Subcutaneous preadipocyte (primary cell): ENCODE data around the gene SPAG17. TPM values are rescaled to one million over a fixed set of nuclear protein-coding genes. Genes with fewer than 3 reads are reported as not detected.

Source experiments
- total RNA-seq: library from RNA; depleted of rRNA; stranded (reverse); fragments of >200 nt; gene quantifications from 2 replicates; pipeline ENCODE4 v1.2.3, GENCODE V29; 2012

SPAG17 gene
- not detected in 2 replicates for total RNA-seq

GRCh38 chr1:118185084-118185832 lies at the start of gene SPAG17:
Gene SPAG17, minus strand, starts transcription at chr1:118185228. Its CDS starts 71 bp downstream, at chr1:118185157.

GRCh38 chr1:117929343-117930172 lies 255.5 kb downstream of the SPAG17 start, which contains the start of the genes GDAP2 and WDR3:
Gene GDAP2, minus strand, starts transcription at chr1:117929621. Its CDS starts 9,264 bp downstream, at chr1:117920357.
Gene WDR3, plus strand, starts transcription at chr1:117929739. Its CDS starts 3,581 bp downstream, at chr1:117933320.

